HAP-1 (cell line): Measurements from ENCODE around the gene HERC5.
A peak's percentile ranks its signal among the peaks of the same experiment; 100 is the strongest.
"Not testable (repeated sequence)": the region's sequence is repeated elsewhere in the genome, so short reads cannot be mapped to it uniquely, and the experiment has no call there.

Experiments
- DNase-seq, 2 experiments: peaks; one replicate each; pipeline ENCODE4 v3.0.0-alpha.2; 2016 to 2020; ENCODE audit warnings: low spot score in 2 of 2
- H3K27me3 ChIP-seq: fragments of 250-450 bp; sonication (Bioruptor Pico); 2 replicates; pipeline ENCODE4 v1.5.1; 2020; ENCODE audit warnings: low read depth, mild to moderate bottlenecking, moderate library complexity
- H3K36me3 ChIP-seq: fragments of 250-450 bp; sonication (Bioruptor Pico); replicated peaks from 2 replicates; pipeline ENCODE4 v1.5.1; 2020; ENCODE audit warnings: mild to moderate bottlenecking
- H3K4me1 ChIP-seq: fragments of 250-450 bp; sonication (Bioruptor Pico); 2 replicates; pipeline ENCODE4 v1.5.1; 2020; ENCODE audit warnings: mild to moderate bottlenecking
- H3K4me3 ChIP-seq: fragments of 250-450 bp; sonication (Bioruptor Pico); 2 replicates; pipeline ENCODE4 v1.5.1; 2020; ENCODE audit warnings: mild to moderate bottlenecking, moderate library complexity
- H3K9me3 ChIP-seq: fragments of 250-450 bp; sonication (Bioruptor Pico); 2 replicates; pipeline ENCODE4 v1.5.1; 2020; ENCODE audit warnings: mild to moderate bottlenecking, moderate library complexity
- in situ Hi-C: fragments of 300-500 bp; cut with MboI; formaldehyde crosslinking; loops from 3 replicates; pipeline ENCODE4 v1.14.3; 2020; ENCODE audit warnings: low sequenced_read_pairs, inconsistent platforms, mixed read lengths

Gene HERC5

DNA sequence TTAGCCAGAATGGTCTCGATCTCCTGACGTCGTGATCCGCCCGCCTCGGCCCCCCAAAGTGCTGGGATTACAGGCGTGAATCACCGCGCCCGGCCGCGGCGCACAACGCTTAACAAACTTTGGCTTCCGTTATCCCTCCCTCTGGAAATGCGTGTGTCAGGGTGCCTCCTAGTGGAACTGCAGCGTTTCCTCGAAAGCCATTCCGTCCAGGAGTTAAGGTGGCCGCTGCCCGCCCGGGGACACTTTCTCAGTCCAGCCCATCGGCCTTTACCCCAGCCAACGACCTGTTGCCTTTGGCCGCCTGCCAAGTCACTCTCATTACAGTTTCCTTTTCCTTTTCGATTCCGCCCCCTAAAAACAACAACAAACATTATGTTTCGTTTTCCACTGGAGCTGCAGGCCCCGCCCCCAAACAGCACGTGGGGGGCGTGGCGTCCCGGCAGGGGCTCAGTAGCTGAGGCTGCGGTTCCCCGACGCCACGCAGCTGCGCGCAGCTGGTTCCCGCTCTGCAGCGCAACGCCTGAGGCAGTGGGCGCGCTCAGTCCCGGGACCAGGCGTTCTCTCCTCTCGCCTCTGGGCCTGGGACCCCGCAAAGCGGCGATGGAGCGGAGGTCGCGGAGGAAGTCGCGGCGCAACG is at the start of gene HERC5:
Gene HERC5 (plus strand): TSS at position 450 of the 637 bp plus-strand sequence. CDS start 151 bp downstream, at position 601.
- H3K27me3 ChIP-seq, result peaks cover 6% of the 10 kb centered on the region; the same call in 1 of the 2 replicates
- H3K36me3 ChIP-seq, result no peaks in the 10 kb centered on the region
- H3K4me1 ChIP-seq, result peaks cover 17% of the 10 kb centered on the region
- no peaks in the 10 kb centered on the region for H3K9me3 ChIP-seq
- in situ Hi-C loops, result no loop called here
- DNase-seq, result peak; percentile 90 to 91
- peak within 1 kb of the TSS; percentile 36 for H3K4me3 ChIP-seq

DNA sequence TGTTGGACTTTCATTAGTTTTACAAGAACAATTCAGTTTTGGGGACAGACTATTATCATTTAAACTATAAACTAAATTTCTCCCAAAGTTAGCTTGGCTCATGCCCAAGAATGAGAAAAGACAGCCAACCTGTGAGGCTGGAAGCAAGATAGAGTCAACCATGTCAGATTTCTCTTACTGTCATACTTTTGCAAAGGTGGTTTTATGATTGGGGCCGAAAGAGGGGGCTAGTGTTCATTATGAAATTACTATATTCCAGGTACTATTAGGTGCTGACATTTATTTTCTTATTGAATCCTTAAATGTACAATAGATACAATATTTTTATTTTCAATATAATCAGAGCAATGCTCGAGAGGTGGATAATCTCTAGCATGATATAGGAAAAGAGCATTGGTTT is 47.7 kb upstream of the HERC5 start:
- DNase-seq, result no peak
- in situ Hi-C loops, result no loop called here
- Histone ChIP-seq H3K4me3 (no peak overlapping the region), H3K4me1 (no peaks in the 10 kb centered on the region), H3K36me3 (0 out of 2 replicates have a peak, but pooled peaks cover 3% of the 10 kb centered on the region), H3K27me3 (no peaks in the 10 kb centered on the region), H3K9me3 (no peaks in the 10 kb centered on the region)

DNA sequence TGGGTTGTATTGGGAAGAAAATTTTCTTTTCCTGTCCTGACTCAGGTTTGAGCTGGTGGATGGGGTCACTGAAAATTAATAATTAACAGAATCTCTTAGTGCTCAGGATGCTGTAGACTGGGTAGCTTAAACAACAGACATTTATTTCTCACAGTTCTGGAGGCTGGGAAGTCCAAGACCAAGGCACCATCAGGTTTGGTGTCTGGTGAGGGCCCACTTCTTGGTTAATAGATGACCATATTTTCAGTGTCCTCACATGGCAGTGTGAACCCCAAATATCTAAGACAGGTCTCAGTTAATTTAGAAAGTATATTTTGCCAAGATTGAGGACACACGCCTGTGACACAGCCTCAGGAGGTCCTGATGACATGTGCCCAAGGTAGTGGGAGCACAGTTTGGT is 47.1 kb upstream of the HERC5 start:
- H3K4me1 ChIP-seq, result no peaks in the 10 kb centered on the region

DNA sequence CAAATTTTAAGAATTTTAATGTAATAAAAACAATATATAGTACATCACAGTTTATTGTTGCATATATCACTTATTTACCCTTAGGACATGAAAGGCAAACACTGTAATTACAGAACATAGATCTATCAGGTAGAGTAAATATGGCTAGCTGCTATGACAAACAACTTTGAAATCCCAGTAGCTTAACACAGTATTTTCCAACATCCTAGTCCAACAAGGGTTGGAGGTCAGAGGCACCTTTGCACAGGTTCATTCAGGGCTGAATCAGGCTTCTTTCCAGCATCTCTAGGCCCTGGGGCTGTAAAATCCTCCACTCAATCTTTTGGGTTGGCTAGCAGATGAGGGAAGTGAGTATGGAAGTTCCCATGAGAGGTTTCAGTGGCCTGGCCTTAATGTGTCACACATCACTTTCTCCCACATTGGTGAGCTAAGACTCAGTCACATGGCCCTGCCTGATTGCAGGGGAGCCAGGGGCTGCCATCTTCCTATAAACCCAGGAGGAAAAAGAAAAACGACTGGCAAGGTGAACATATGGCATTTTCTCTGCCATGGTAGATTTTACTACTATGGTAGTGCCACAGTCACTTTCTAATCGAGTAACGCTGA is 45.3 kb upstream of the HERC5 start:
- DNase-seq, result no peak

More for the DNA sequence above, 47.1 kb upstream of the HERC5 start:
- no peak for DNase-seq
- no peak overlapping the region for H3K4me3 ChIP-seq
- 0 out of 2 replicates have a peak, but pooled peaks cover 3% of the 10 kb centered on the region for H3K36me3 ChIP-seq
- in situ Hi-C loops, result no loop called here
- H3K9me3 ChIP-seq, result no peaks in the 10 kb centered on the region
- no peaks in the 10 kb centered on the region for H3K27me3 ChIP-seq

DNA sequence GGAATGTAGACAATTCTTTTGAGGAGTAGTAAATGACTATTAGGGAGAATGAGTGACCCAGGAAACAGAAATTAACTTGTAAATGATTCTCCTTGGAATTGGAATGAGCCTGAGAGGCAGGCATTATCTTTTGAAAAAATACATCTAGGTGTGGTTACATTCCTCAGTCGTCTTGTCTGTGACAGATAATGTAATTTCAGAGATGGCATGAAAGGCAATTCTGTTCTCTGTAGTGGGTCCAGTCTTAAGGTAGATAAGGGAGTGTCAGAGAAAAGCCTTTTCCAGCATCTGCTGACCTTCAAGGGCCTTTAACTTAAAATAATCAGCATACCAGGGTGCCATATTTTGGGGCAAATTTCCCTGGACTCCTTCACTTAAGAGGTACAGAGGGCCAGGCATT is 43.1 kb upstream of the HERC5 start:
- no peaks in the 10 kb centered on the region for H3K4me1 ChIP-seq
- no peak overlapping the region for H3K4me3 ChIP-seq
- in situ Hi-C loops, result no loop called here
- DNase-seq, result no peak
- 0 out of 2 replicates have a peak, but pooled peaks cover 7% of the 10 kb centered on the region for H3K36me3 ChIP-seq
- no peaks in the 10 kb centered on the region for H3K27me3 ChIP-seq
- H3K9me3 ChIP-seq, result no peaks in the 10 kb centered on the region

More for the DNA sequence above, 45.3 kb upstream of the HERC5 start:
- Histone ChIP-seq H3K4me1 (no peaks in the 10 kb centered on the region), H3K36me3 (0 out of 2 replicates have a peak, but pooled peaks cover 7% of the 10 kb centered on the region), H3K9me3 (no peaks in the 10 kb centered on the region), H3K4me3 (no peak overlapping the region), H3K27me3 (no peaks in the 10 kb centered on the region)
- in situ Hi-C loops, result no loop called here

DNA sequence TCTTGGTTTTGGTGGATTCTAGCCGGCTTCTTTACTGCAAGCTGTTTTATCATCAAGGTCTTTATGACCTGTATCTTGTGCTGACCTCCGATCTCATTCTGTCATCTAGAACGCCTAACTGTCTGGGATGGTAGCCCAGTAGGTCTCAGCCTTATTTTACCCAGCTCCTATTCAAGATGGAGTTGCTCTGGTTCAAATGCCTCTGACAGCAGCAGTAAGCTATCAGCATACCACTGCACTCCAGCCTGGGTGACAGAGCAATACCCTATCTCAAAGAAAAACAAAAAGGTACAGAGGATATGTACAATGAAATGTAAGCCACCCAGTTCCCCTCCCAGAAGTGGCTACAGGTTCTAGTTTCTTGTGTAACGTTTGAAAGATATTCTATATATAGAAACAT is 42.2 kb upstream of the HERC5 start:
- no peaks in the 10 kb centered on the region for H3K4me1 ChIP-seq
- in situ Hi-C loops, result no loop called here
- H3K4me3 ChIP-seq, result no peak overlapping the region
- no peaks in the 10 kb centered on the region for H3K27me3 ChIP-seq
- H3K9me3 ChIP-seq, result no peaks in the 10 kb centered on the region
- DNase-seq, result no peak
- 0 out of 2 replicates have a peak, but pooled peaks cover 7% of the 10 kb centered on the region for H3K36me3 ChIP-seq

DNA sequence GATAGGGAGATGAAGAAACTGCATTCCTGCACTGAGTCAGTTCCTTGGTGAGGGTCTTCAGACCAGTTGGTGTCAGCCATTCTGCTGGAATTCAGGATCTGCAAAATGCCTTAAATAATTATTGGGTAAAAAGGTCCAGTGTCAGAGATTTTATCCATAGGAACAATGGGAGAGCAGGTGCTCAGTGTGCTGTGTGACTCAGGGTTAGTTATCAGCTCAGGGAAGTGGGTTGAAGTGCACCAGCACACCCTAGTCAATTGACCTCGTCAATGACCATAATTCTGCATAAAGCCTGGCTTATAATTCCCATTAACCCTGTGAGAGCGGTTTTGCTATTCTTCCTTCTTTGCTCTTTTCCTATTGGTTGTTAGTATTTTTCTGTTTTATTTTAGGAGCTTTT is 40.9 kb upstream of the HERC5 start:
- in situ Hi-C loops, result no loop called here
- H3K36me3 ChIP-seq, result 0 out of 2 replicates have a peak, but pooled peaks cover 7% of the 10 kb centered on the region
- no peak overlapping the region for H3K4me3 ChIP-seq

DNA sequence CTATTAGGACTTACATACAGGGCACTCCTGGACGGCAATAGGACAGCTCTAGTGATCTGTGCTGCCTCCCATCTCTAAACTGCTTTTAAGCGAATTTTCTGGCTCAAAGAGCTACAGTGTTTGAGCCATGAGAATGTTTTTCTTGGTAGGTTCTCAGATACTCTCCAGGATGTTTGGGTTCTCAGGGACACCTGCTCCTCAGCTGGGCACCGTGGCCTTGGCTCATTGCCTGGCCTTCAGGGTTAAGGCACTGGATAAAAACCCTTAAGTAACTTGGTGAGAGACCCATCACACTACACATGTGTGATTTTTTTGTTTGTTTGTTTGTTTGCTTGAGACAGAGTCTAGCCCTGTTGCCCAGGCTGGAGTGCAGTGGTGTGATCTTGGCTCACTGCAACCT is 38.5 kb upstream of the HERC5 start:
- Histone ChIP-seq H3K36me3 (0 out of 2 replicates have a peak, but pooled peaks cover 4% of the 10 kb centered on the region), H3K4me3 (no peak overlapping the region), H3K27me3 (no peaks in the 10 kb centered on the region), H3K4me1 (no peaks in the 10 kb centered on the region), H3K9me3 (no peaks in the 10 kb centered on the region)
- DNase-seq, result no peak
- in situ Hi-C loops, result no loop called here

More for the DNA sequence above, 40.9 kb upstream of the HERC5 start:
- no peaks in the 10 kb centered on the region for H3K9me3 ChIP-seq
- DNase-seq, result no peak
- H3K4me1 ChIP-seq, result no peaks in the 10 kb centered on the region
- no peaks in the 10 kb centered on the region for H3K27me3 ChIP-seq

DNA sequence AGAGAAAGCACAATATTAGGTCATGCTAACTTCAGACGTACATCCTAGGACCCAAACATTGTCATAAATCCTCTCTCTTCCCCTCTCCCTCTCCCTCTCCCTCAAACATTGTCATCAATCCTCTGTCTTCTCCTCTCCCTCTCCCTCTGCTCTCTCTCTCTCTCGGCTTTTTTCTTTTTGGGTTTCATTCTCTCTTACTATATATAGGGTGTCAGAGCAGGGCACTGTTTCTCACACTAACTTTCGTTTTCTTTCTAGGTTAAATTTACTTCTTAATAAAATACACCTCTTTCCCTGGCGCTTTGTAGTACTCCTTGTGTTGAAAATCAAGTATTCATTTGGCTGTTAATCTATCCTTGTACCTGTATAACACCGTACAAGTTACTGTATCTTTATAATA is 37.0 kb upstream of the HERC5 start:
- no peak overlapping the region for H3K4me3 ChIP-seq
- DNase-seq, result no peak
- no peaks in the 10 kb centered on the region for H3K4me1 ChIP-seq
- no peaks in the 10 kb centered on the region for H3K27me3 ChIP-seq
- in situ Hi-C loops, result no loop called here
- H3K9me3 ChIP-seq, result no peaks in the 10 kb centered on the region
- H3K36me3 ChIP-seq, result 0 out of 2 replicates have a peak, but pooled peaks cover 4% of the 10 kb centered on the region

DNA sequence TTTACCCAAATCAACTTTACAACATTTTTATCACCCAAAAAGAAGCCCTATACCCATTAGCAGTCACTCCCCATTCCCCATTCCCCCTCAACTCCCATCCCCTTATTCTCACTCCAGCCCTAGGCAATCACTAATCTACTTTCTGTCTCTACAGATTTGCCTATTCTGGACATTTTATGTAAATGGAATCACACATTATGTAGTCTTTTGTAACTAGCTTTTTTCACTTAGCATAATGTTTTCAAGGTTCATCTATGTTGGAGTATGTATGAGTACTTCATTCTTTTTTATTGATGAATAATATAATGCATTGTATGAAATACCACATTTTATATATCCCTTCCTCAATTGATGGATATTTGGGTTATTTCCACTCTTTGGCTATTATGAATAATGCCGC is 36.1 kb upstream of the HERC5 start:
- Histone ChIP-seq H3K4me3 (no peak overlapping the region), H3K9me3 (no peaks in the 10 kb centered on the region), H3K27me3 (no peaks in the 10 kb centered on the region), H3K36me3 (no peaks in the 10 kb centered on the region), H3K4me1 (no peaks in the 10 kb centered on the region)
- in situ Hi-C loops, result no loop called here
- DNase-seq, result no peak

DNA sequence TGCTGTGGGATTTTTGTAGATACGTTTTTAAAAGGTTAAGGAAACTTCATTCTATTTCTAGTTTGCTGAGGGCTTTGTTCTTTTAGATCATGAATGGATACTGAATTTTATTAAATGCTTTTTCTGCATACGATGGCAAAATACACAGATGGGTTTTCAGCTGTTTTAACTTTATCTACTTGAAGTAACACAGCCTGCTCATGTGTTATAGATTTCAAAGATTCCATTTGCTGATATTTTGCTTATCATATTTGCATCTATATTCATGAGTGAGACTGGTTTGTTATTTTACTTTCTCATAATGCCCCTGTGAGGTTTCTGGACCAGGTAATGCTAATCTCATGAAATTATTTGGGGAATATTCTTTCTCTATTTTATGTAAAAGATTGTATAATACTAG is 34.5 kb upstream of the HERC5 start:
- Histone ChIP-seq H3K36me3 (no peaks in the 10 kb centered on the region), H3K9me3 (no peaks in the 10 kb centered on the region), H3K4me1 (no peaks in the 10 kb centered on the region), H3K4me3 (no peak overlapping the region), H3K27me3 (no peaks in the 10 kb centered on the region)
- in situ Hi-C loops, result no loop called here
- no peak for DNase-seq

DNA sequence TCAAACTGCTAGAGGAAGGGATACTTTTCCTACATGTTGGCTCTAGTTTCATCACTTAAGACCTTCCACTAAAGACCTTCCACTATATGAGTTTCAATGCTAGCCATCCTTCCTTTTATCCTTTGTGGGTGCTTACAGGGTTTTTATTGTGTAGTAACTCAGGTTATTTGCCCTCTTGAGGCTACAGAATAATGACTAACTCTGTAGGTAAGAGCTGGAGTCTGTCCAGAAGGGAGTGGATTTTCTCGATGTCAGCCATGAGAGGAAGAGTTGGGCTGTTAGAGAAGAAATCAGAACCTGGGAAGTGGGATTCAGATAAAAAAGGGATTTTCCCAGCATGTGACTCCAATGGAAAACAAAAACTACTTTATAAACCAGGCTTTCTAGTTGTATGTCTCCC is 27.5 kb upstream of the HERC5 start:
- no peaks in the 10 kb centered on the region for H3K27me3 ChIP-seq
- no peak overlapping the region for H3K4me3 ChIP-seq
- in situ Hi-C loops, result no loop called here
- no peak for DNase-seq
- no peaks in the 10 kb centered on the region for H3K4me1 ChIP-seq
- H3K36me3 ChIP-seq, result no peaks in the 10 kb centered on the region; the same call in 1 of the 2 replicates
- no peaks in the 10 kb centered on the region for H3K9me3 ChIP-seq

DNA sequence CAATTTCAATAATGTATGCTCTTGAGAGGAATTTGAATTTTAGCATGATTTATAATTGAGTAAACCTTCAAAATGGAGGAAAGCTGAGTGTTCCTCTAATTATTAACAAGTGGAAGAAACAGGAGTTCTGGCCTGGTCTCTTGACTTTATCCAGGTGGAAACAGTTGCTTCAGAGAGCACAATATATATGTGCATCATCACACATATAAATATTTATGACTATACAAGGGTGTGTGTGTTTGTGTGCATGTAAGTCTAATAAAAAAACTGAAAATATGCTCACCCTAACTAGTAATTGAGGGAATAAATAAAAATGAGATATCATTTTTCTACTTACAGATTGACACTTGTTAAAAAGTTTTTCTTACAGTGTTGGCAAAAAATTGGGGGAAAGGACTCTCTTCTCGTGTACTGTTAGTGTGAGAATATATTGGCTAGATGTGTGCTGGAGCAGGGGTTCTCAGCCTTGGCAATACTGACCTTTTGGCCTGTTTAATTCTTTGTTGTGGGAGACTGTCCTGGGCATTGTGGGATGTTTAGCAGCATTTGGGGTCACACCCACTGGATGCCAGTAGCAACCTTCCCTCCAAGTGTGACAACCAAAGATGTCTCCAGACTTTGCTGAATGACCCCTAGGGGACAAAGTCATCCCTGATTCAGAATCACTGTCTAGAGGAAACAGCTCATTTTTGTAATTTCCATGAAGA is 20.8 kb upstream of the HERC5 start:
- DNase-seq, result no peak
- H3K4me1 ChIP-seq, result peaks cover 18% of the 10 kb centered on the region
- H3K4me3 ChIP-seq, result no peak overlapping the region
- no peaks in the 10 kb centered on the region for H3K9me3 ChIP-seq
- in situ Hi-C loops, result no loop called here
- H3K36me3 ChIP-seq, result no peaks in the 10 kb centered on the region; the same call in 1 of the 2 replicates
- H3K27me3 ChIP-seq, result no peaks in the 10 kb centered on the region

DNA sequence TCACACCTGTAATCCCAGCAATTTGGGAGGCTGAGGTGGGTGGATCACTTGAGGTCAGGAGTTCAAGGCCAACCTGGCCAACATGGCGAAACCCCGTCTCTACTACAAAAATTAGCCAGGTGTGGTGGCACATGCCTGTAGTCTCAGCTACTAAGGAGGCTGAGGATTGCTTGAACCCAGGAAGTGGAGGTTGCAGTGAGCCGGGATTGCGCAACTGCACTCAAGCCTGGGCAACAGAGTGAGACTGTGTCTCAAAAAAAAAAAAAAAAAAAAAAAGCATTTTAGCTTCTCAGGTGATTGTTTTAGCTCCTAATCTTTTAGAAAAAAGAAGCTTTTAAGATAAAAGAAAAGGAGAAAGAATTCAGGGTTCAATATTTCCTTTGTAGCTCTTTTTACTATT is 19.0 kb upstream of the HERC5 start:
- not testable (repeated sequence) for H3K36me3 ChIP-seq

More for the DNA sequence above, 19.0 kb upstream of the HERC5 start:
- H3K27me3 ChIP-seq, DNase-seq, H3K9me3 ChIP-seq, in situ Hi-C loops, H3K4me3 ChIP-seq: not testable (repeated sequence)
- H3K4me1 ChIP-seq, result peaks cover 18% of the 10 kb centered on the region
